Measurements from ENCODE around the gene ZNF439.
A peak's percentile ranks its signal among the peaks of the same experiment; 100 is the strongest.
"Not testable (repeated sequence)": the region's sequence is repeated elsewhere in the genome, so short reads cannot be mapped to it uniquely, and the experiment has no call there.

Gene ZNF439

DNA sequence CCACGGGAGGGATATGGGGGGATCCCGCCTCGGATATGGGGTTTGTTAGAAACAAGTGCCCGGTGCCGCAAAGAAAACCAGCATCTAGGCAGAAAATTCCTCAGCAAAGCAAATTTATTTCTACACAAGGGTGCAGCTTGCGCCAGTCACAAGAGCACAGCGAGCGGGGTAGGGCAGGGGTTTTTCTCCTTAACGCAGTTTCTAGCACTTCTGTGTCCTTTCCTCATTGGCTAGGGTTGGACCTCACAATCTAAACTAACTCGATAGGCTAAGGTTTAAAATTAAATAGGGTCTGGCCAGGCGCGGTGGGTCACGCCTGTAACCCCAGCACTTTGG, 33.9 kb upstream of the ZNF439 start:
- Histone ChIP-seq H3K4me3 (replicated peaks; ENCODE audit: low read depth, low read length) (peak overlapping the region; percentile 82), H3K36me3 (ENCODE audit: control insufficient read depth, insufficient read depth, low read length) (no peaks in the 10 kb centered on the region), H3K27me3 (replicated peaks; ENCODE audit: control insufficient read depth, insufficient read depth, low read length) (no peaks in the 10 kb centered on the region)
- TF ChIP-seq CTCF (IDR thresholded peaks at IDR 0.05; ENCODE audit: insufficient read depth, low read length, poor library complexity, severe bottlenecking), result no peak
- no peak for DNase-seq (ENCODE audit: extremely low read depth, insufficient read length)

DNA sequence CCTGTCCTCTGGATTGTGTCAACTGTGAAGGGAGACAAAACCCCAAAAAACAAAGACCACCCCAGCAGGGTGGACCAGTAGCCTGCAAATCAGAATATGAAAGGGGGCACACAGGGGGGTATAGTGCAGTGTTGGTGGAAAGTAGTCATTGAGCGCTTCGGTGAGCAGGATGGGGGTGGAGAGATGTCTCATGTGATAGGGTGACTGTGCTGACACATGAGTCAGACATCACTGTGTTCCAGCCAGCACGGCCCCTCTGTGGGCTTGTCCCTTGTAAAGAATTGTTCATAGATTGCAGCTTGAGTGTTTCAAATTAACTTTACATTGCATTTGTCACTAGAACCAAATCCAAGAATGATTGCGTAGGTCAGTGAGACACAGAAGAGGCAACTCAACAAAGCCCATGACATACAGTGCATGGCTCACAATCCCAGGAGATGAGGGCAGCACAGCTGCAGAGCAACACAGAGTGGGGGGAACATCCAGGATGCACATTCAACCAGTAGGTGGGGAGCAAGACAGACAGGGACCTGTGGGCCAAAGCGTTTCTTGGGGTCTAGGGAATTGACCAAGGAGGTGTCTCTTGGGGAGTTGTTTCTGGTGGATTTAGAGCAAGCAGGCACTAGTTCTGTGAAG, 26.9 kb upstream of the ZNF439 start:
- H3K36me3 ChIP-seq (ENCODE audit: control insufficient read depth, insufficient read depth, low read length), result no peaks in the 10 kb centered on the region; the same call in 1 of the 2 replicates
- no peak for DNase-seq (ENCODE audit: extremely low read depth, insufficient read length)

DNA sequence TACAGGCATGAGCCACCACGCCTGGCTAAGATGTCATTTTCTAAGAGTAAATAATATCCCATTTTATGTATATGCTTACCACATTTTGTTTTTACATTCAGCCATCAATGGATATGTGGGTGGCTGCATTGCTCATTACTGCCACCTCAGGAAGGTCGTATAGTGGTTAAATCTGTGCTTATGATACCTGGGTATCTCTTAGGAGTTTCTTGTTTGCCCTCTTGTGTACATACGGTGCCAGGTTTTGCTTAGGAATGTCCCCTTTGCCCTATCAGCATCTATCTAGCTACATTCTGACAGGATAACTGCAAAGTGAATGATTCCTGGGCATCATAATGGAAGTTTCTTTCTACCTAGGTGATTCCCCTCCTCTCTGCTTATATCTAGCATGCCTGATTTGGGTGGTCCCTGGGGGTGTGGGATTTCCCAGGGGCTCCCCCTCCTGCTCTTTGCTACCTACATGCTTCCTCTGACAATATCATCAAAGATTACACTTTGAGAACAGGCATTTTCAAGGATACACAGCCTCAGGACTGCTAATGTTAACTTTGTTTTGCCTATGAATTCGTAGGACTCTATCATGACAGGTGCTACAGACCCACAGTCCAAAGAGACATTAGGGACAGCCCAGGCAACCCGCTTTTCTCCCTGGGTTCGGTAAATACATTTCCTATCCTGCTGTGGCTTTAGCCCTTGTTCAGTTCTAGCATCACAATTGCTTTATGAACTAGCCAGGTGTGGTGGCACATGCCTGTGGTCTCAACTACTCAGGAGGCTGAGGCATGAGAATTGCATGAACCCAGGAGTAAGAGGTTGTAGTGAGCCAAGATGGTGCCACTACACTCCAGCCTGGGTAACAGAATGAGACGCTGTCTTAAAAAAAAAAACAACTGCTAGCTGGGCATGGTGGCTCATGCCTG, 19.3 kb upstream of the ZNF439 start:
- H3K4me3 ChIP-seq (replicated peaks; ENCODE audit: low read depth, low read length); H3K27me3 ChIP-seq (replicated peaks; ENCODE audit: control insufficient read depth, insufficient read depth, low read length); DNase-seq (ENCODE audit: extremely low read depth, insufficient read length); H3K36me3 ChIP-seq (ENCODE audit: control insufficient read depth, insufficient read depth, low read length): not testable (repeated sequence)

More for the DNA sequence above, 26.9 kb upstream of the ZNF439 start:
- no peak for TF ChIP-seq CTCF (IDR thresholded peaks at IDR 0.05; ENCODE audit: insufficient read depth, low read length, poor library complexity, severe bottlenecking)
- Histone ChIP-seq H3K4me3 (replicated peaks; ENCODE audit: low read depth, low read length) (no peak overlapping the region), H3K27me3 (replicated peaks; ENCODE audit: control insufficient read depth, insufficient read depth, low read length) (no peaks in the 10 kb centered on the region)

DNA sequence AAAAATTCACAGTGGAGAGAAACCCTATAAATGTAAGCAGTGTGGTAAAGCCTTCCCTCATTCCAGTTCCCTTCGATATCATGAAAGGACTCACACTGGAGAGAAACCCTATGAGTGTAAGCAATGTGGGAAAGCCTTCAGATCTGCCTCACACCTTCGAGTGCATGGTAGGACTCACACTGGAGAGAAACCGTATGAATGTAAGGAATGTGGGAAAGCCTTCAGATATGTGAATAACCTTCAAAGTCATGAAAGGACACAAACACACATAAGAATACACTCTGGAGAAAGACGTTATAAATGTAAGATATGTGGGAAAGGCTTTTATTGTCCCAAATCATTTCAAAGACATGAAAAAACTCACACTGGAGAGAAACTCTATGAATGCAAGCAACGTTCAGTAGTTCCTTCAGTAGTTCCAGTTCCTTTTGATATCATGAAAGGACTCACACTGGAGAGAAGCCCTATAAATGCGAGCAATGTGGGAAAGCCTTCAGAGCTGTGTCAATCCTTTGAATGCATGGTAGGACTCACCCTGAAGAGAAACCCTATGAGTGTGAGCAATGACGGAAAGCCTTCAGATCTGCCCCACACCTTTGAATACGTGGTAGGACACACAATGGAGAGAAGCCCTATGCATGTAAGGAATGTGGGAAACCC, 16.1 kb upstream of the ZNF439 start:
- H3K27me3 ChIP-seq (replicated peaks; ENCODE audit: control insufficient read depth, insufficient read depth, low read length), result no peaks in the 10 kb centered on the region
- no peak overlapping the region for H3K4me3 ChIP-seq (replicated peaks; ENCODE audit: low read depth, low read length)
- no peak for DNase-seq (ENCODE audit: extremely low read depth, insufficient read length)
- peaks cover 3% of the 10 kb centered on the region for H3K36me3 ChIP-seq (ENCODE audit: control insufficient read depth, insufficient read depth, low read length)
- no peak for TF ChIP-seq CTCF (IDR thresholded peaks at IDR 0.05; ENCODE audit: insufficient read depth, low read length, poor library complexity, severe bottlenecking)

GRCh38 chr19:11833541-11833940, 15.0 kb upstream of the ZNF439 start:
- no peak for TF ChIP-seq CTCF (IDR thresholded peaks at IDR 0.05; ENCODE audit: insufficient read depth, low read length, poor library complexity, severe bottlenecking)
- no peak for DNase-seq (ENCODE audit: extremely low read depth, insufficient read length)
- Histone ChIP-seq H3K27me3 (replicated peaks; ENCODE audit: control insufficient read depth, insufficient read depth, low read length) (no peaks in the 10 kb centered on the region), H3K4me3 (replicated peaks; ENCODE audit: low read depth, low read length) (no peak overlapping the region), H3K36me3 (ENCODE audit: control insufficient read depth, insufficient read depth, low read length) (peaks cover 3% of the 10 kb centered on the region)

GRCh38 chr19:11835626-11836066, 12.9 kb upstream of the ZNF439 start:
- not testable (repeated sequence) for H3K4me3 ChIP-seq (replicated peaks; ENCODE audit: low read depth, low read length); H3K36me3 ChIP-seq (ENCODE audit: control insufficient read depth, insufficient read depth, low read length); H3K27me3 ChIP-seq (replicated peaks; ENCODE audit: control insufficient read depth, insufficient read depth, low read length); DNase-seq (ENCODE audit: extremely low read depth, insufficient read length)
